ENCODE data around the gene DBH.
"Not testable (repeated sequence)": the region's sequence is repeated elsewhere in the genome, so short reads cannot be mapped to it uniquely, and the experiment has no call there.

The DBH gene

GRCh38 chr9:133669182-133669801 is 33.1 kb downstream of the DBH start:
- no peak for DNase-seq

GRCh38 chr9:133670466-133670865 is 34.3 kb downstream of the DBH start:
- no peak for DNase-seq

- no peak for DNase-seq
Observed at GRCh38 chr9:133671371-133671770, 35.2 kb downstream of the DBH start.

GRCh38 chr9:133672503-133673257 is 36.5 kb downstream of the DBH start:
- DNase-seq, result no peak

GRCh38 chr9:133673258-133673655 is 37.1 kb downstream of the DBH start:
- no peak for DNase-seq

- DNase-seq, result no peak
Observed at GRCh38 chr9:133674091-133674490, 37.9 kb downstream of the DBH start.

DNA sequence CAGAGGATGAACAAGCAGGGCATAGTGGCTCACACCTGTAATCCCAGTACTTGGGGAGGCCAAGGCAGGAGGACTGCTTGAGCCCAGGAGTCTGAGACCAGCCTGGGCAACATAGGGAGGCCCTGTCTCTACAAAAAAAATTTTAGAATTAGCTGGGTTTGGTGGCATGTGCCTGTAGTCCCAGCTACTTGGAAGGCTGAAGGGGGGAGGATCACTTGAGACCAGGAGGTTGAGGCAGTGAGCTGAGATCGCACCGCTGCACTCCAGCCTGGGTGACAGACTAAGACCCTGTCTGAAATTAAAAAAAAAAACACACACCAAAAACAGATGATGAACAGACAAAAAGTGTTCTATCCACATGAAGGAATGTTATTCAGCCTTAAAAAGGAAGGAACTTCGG is 39.6 kb downstream of the DBH start:
- not testable (repeated sequence) for DNase-seq

GRCh38 chr9:133676450-133676849 is 40.3 kb downstream of the DBH start:
- no peak for DNase-seq

- no peak for DNase-seq
Observed at GRCh38 chr9:133677126-133678010, 41.2 kb downstream of the DBH start.

- DNase-seq, result no peak
Observed at GRCh38 chr9:133679056-133679455, 42.9 kb downstream of the DBH start.

GRCh38 chr9:133679466-133680061 is 43.4 kb downstream of the DBH start:
- DNase-seq, result no peak

DNA sequence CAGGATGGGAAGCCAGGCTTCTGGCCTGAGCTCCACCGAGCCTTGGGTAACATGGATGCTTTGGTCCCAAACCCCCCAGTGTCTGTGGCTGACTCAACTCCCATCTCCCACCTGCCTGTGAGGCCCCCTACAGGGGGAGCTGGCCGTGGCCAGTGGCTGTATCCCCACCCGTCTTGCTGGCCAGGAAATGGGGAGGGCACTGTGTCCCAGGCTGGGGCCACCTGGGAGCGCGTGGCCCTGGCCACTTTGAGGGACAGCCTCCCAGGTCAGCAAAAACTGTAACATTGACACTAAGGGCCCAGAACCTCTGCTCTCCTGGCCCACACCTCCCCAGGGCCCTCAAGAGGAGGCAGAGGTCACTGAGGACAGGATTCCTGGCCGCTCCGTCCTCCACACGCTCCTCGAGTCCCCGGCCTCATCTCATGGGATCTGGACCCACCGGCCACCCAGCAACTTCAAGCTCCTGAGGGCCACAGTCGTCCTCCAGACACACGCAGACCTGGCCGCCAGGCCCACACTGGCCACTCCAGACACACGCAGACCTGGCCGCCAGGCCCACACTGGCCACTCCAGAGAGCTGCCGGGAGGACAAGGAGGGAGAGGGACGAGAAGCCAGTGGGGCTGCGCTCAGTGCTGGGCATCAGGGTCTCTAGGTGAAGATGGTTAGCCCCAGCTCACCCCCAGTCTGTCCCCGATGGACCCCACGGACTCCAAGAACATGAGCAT is 44.2 kb downstream of the DBH start:
- DNase-seq, result no peak

DNA sequence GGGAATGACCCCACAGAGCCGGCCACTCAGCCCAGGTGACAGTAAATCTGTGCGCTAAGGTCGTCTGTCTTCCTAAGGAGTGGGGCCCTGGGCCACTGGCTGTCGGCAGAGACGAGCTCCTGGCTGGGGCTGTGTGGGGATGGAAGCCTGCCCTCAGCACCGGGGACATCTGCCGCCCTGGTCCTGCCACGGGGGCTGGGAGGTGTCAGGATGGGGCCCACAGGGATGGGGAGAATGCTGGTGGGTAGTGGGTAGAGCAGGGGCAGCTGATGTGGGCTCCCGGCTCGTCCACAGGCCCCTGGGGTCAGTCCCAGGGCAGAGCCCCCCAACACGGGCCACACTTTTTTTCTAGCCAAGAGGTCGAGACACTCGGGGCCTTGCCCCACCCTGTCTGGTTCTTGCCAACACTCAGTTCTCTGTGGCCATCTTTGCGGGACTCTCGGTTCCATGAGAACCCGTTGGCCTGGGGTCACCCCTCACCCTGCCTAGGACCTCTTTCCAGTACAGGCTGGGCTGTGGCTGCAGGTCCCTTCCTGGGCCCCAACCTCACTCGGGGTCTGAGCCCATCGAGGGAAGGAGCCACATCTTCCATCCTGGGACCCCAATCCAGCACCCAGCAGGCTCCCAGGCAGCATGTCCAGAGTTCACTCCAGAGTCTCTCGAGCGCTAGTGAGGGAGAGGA is 45.0 kb downstream of the DBH start:
- no peak for DNase-seq

DNA sequence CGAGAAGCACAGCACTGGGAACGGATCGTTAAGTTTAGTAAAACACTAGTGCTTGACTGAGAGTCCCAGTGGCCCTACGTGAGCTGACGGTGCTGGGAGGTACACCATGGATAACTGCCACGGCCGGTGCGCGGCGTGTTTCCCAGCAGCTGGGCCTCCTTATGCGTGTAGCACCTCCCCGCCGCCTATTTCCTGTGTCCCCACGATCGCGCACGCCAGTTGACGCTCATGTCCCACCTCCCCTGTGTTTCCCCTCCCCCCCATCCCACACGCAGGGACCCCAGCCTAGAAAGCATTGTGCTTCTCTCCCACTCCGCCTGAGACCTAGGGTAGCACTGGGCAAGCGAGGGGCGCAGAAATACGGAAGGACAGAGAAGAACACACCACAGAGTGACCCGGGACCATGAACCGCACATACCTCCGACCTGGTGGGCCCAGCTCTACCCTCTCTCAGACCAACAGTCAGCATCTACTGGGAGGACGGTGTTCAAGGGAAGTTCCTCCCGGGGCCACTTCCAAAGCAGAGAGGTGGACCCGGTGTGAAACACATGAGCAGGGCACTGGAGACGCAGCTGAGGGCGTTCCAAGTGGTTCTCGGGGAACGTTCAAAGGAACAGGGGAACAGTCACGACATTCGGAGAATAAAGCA is 45.6 kb downstream of the DBH start:
- no peak for DNase-seq

- DNase-seq, result no peak
Observed at GRCh38 chr9:133682818-133683585, 46.8 kb downstream of the DBH start.

- DNase-seq, result no peak
Observed at GRCh38 chr9:133683586-133684120, 47.5 kb downstream of the DBH start.

- DNase-seq, result no peak
Observed at GRCh38 chr9:133684121-133684935, 48.2 kb downstream of the DBH start.

DNA sequence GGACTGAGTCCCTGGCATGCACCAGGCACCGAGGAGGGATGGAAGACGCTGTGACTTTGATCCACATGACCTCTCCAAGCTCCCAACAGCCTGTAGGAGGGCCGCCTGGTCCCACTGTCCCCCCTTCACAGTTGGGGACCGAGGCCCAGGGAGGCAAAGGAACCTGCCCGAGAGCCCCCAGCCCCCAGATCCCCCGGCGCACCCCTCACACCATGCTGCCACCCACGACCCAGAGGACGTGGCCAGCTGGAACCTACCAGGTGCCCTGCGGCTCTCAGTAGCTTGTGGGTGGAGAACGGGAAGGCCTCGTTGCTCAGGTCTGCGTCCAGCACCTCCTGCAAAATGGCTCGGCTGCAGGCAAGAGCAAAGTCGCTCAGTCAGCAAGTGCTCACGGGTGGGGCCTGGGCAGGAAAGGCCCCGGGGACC is 48.8 kb downstream of the DBH start:
- DNase-seq, result no peak

All from bone marrow (tissue), 2 donors.